SK-N-MC (cell line): Measurements from ENCODE around the gene IMMT.

Experiments
- EZH2 ChIP-seq: fragments of 200-600 bp; sonication (generic); IDR thresholded peaks from one replicate; pipeline ENCODE4 v1.6.1; 2017; ENCODE audit warnings: antibody characterized with exemption
- FOXP2 ChIP-seq: optimal IDR thresholded peaks from 2 replicates; pipeline ENCODE3; 2011; ENCODE audit warnings: mild to moderate bottlenecking, moderate library complexity; ENCODE audit not compliant: insufficient read depth; ENCODE audit errors: extremely low read length, control extremely low read depth
- POLR2AphosphoS5 ChIP-seq: IDR thresholded peaks from 2 replicates; pipeline ENCODE4 v1.6.1; 2012; ENCODE audit warnings: mild to moderate bottlenecking, low read depth, low read length, borderline replicate concordance

GRCh38 chr2:86118130-86118529, 77.1 kb downstream of the IMMT start:
- no peak for TF ChIP-seq EZH2
- no peak for TF ChIP-seq POLR2AphosphoS5
- TF ChIP-seq FOXP2: no peak
